GM23248 (cell line): ENCODE data around the gene CTNNA3.
"Not testable (repeated sequence)": the region's sequence is repeated elsewhere in the genome, so short reads cannot be mapped to it uniquely, and the experiment has no call there.

Source experiments
- EZH2 ChIP-seq: fragments of 200-600 bp; sonication (generic); IDR thresholded peaks from 2 replicates; pipeline ENCODE4 v1.6.1; 2018; ENCODE audit warnings: antibody characterized with exemption, mild to moderate bottlenecking; ENCODE audit not compliant: insufficient read depth, poor library complexity, severe bottlenecking
- EZH2phosphoT487 ChIP-seq: fragments of 200-600 bp; sonication (generic); IDR thresholded peaks from 2 replicates; pipeline ENCODE4 v1.6.1; 2018; ENCODE audit warnings: antibody characterized with exemption, moderate library complexity, mild to moderate bottlenecking, low read depth; ENCODE audit not compliant: insufficient read depth

- not testable (repeated sequence) for TF ChIP-seq EZH2, EZH2phosphoT487
Observed at GRCh38 chr10:66353822-66354221, 1342.2 kb downstream of the CTNNA3 start.
